ENCODE results near the gene CCDC57.

GRCh38 chr17:82086941-82087906 lies 125.4 kb downstream of the CCDC57 start:
- TF ChIP-seq EZH2 (IDR thresholded peaks at IDR 0.05; ENCODE audit: low read length, unreplicated experiment) (no peak), CTCF (conservative IDR thresholded peaks at IDR 0.05; ENCODE audit: low read depth, low read length) (no peak), EZH2phosphoT487 (IDR thresholded peaks at IDR 0.05; ENCODE audit: borderline replicate concordance, low read length) (no peak)
